Stimulated activated CD4-positive, alpha-beta T cell treated with anti-CD3 and anti-CD28 coated beads, Interleukin-15, amount 100 ng/mL, for 24 hours (primary cell): ENCODE data around the gene C10orf67.
"Not testable (repeated sequence)": the region's sequence is repeated elsewhere in the genome, so short reads cannot be mapped to it uniquely, and the experiment has no call there.

Experiments
- DNase-seq: peaks from one replicate; pipeline ENCODE4 v3.0.0-alpha.2; 2020

C10orf67 gene

DNA sequence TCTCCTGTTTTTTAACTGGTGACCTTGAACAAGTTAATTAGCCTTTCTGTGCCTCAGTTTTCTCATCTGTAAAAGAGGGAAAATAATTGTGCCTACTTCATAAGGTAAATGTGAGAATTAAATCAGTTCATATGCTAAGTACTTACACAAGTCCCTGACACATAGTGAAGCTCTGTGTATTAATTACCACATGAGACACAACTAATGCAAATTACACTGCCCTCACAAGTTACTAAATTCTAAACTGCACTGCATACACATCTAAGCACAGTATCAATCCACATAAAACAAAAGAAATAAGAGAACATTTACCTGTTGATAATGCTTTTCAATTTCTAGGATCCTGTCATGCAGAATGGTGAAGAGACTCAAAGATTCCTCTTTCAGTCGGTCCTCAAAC, 22.5 kb downstream of the C10orf67 start:
- DNase-seq: no peak

DNA sequence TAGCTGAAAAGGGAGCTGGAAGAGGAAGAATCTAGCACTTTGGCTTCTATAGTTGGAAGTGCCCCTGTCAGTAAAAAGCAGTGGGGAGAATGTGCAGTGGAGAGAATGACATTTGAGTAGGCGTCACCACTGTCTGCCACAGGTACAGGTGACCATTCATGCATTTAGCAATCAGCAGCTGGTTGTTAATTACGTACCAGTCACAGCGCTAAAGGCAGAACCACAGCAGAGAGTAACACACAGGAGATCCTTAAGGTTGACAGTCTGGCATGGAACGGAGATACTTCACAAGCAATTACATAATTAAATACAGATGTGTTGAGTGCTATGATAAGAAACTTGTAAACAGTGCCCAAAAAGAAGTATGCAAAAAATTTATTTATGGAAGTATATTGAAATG, 24.8 kb downstream of the C10orf67 start:
- no peak for DNase-seq

DNA sequence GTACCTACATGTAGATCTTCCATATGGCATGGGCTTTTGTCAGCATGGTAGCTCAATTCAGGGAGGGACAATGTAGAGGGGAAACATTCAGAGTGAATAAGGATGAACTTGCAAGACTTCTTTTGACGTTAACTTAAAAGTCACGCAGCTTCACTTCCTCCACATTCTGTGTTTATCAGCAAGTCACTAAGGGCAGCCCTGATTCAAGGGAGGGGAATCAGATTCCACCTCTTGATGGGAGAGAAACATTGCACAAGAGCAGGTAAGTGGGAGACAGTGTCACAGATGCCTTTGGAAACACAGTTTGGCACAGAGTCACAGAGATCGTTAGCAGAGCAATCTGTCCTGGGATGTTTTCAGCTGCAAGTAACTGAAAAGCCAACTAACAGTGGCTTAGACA, 26.2 kb downstream of the C10orf67 start:
- no peak for DNase-seq

- no peak for DNase-seq
Observed at GRCh38 chr10:23317416-23317815, 27.2 kb downstream of the C10orf67 start.

GRCh38 chr10:23316406-23316805, 28.2 kb downstream of the C10orf67 start:
- DNase-seq: no peak

GRCh38 chr10:23315966-23316365, 28.6 kb downstream of the C10orf67 start:
- no peak for DNase-seq

DNA sequence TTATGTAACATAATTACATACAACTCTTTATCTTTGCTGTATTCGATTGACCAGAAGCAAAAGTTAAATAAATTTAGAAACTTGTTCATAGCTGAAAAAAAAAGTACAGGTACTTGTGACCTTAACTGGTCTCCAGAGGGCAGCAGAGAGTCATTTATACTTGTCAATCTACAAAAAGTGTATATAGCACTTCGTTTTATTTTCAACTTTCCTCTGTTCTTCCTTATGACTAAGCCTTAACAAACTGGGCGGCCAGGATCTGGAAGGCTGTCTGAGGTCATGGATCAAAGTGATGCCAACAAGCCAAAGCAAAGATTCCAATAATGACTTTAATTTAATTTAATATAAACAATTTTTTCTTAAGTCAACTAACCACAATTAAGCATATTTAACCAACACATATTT, 29.8 kb downstream of the C10orf67 start:
- peak; percentile 62 for DNase-seq

DNA sequence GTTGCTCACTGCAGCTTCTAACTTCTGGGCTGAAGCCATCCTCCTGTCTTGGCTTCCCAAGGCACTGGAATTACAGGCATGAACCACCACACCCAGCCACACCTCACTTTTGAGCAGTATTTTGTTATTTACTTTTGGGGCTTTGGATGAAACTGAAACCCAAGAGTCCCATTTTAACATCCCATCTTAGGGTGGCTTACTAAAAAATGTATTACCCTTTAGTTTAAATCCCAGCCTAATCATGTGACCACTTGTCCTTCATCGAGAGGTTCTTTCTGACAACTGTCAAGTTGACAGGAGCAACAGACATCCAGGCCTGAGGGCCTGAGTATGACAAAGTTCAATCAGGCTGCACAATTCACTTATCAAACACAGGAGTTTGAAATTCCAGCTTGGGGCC, 33.6 kb downstream of the C10orf67 start:
- DNase-seq: no peak

- DNase-seq: no peak
Observed at GRCh38 chr10:23310404-23310803, 34.2 kb downstream of the C10orf67 start.

DNA sequence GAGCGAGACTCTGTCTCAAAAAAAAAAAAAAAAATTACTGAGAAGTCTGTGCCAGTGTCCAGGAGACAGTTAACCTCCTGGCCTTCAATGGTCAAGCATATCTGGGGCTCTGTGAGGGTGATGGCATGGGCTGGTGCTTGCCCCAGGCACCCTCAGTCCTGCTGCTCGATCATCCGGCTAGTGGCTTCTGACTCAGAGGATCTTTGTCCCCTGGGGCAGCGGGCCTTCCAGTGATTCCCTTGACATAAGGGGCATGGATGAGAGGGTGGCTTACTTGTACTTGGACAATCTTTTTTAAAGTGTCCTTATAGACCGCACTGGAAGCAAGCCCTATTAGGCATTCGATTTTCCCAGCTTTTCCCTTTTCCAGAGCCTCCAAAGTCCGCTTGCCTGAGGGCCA, 44.6 kb downstream of the C10orf67 start:
- not testable (repeated sequence) for DNase-seq

DNA sequence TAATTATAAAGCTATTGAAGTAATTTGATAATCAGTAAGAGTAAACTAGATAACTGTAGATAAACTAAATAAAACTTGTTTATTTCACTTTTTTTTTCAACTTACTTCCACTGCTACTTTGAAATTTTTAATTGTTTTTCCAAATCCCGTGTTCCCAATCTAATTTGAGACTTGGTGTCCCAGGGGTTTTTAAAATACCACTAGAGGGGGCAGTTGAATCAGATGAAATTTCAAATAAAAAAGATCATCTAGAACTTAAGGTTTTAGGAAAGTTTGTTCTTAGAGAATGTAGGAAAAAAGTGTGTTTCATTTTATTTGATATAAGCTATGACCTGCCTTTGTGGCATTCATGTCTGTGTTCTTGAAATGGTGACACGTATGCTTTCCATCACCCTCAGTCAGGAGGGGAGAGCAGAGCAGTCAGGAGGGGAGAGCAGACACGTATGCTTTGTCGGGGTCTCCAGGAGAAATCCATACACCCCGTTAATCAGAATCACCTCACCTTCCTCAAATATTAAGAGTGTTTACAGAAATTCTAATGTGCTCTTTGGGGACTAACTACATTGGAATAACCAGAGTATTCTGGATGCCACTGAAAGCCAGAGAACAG, 49.9 kb downstream of the C10orf67 start:
- no peak for DNase-seq

DNA sequence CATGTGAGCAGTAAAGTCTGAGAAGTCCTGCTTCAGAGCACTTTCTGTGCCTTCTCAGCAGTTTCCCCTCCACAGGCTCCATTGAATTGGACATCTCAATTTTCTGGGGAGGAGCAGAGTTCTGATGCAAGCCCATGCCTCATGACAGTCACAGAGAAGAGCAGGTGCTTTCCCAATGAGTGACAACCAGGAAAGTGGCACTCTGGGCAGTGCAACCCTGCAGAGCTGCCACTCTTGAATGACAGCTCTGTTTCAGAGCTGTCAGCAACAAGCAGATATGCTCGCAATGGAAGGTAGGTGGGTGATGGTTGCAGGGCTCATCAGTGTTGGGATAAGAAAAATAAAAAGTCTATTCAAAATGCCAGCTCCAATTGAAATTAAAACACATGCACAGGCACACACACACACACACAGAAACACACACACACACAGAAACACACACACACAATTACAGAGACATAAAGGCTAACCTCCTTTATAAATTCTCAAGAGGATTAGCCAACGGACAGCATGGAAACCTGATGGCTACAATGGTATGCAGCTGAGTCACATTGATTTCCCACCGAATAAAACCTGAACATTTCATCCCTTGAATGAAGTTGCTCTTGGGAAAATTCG, 50.5 kb downstream of the C10orf67 start:
- DNase-seq: no peak

DNA sequence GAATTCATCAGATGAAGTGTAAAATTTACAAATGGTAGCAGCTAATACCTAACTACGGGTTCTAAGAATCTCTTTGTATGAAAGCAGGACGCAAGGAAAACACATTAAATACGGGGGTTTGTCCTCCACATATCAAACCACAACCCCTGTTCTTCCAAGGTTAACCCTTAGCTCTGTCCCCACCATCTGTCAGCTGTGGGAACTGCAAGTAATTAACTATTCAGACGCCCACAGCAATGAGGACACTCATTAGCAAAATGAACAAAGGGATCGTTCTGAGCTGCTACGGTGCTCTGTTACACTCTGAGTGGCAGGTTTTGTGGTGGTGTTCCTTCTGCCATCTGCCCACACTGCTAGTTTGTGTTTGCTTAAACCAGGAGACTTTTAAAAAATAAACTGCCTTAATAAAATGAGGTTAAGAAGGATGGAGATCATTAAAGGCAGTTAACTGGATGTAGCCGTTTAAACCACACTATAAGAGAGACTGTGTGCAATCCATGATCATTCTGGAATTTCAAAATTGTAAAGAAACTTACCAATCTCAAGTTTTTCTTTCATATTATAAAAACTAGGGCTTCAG, 51.4 kb downstream of the C10orf67 start:
- DNase-seq: peak; percentile 63

GRCh38 chr10:23291551-23292334, 52.9 kb downstream of the C10orf67 start:
- DNase-seq: no peak

DNA sequence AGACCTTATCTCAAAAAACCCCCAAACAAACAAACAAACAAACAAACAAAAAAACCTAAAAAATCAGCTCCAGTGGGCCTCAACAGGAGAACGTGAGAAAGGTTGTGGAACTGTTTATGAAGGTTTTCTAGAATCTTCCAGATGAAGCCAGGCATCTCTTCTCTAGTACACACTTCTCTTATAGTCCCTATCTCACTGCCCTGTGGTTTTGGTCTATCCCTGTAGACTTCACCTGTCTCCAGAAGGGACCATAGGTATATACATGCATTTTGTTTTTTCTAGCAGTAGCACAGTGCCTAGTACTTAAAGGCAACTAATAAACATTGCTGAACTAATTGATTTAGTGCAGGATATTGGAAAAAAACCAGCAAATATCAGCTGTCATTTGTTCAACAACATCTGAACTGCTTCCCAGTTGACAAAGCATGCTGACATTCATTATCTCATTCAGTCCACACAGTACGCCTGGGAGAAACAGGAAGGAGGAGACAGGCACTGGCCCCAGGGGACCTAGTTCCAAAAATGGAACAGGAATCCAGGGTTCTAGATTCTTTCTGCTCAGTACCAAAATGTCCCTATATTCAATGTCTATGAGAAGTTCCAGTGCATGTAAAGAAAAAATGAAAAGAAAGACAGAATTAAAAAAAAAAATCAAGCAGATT, 59.8 kb downstream of the C10orf67 start:
- no peak for DNase-seq

GRCh38 chr10:23284155-23284554, 60.4 kb downstream of the C10orf67 start:
- DNase-seq: no peak

DNA sequence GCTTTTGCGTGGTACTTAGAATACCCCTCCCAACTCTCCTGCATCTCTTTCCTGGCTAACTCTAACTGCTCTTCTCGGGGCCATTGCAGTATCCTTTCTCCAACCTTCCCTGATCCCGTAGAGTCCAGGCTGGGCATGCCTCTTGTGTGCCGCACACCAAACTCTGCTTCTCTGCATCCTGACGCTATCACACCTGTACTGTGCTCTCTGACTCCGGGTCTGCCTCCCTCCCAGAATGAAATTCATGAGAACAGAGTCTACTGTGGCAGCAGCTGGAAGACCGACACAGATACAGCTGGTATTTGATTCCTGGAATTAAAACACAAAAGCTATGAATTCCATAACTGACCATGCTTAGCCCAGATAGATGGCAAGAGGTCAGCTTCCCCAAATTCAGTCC, 60.9 kb downstream of the C10orf67 start:
- DNase-seq: no peak

- DNase-seq: no peak
Observed at GRCh38 chr10:23281044-23281433, 63.6 kb downstream of the C10orf67 start.

DNA sequence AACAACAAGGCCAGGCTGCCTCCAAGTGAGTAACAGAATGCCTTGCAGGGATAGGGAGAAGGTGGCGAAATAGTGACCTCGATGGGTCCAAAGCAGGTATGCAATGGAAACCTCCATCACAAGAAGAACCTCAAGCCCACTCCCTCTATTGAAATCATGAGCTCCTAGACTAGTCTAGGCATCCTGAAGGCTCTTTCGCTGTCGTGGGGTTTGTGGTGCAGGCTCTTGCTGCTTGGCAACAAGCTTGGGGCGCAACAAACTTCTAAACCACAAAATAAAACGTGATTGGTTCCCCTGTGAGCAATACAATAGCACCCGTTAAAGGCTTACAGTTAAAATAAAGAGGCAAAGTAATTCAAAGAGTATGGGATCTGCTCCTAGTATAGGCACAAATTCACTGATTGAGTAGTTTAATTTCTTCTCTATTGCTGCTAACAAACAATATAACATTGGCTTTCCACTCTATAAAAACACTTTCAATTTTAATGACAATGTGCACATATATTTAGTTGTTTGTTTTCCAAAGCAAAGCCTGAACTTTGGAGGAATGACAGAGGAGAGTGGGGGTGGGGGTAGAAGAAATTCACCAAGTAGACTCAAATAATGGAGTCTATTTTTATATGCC, 64.1 kb downstream of the C10orf67 start:
- no peak for DNase-seq

DNA sequence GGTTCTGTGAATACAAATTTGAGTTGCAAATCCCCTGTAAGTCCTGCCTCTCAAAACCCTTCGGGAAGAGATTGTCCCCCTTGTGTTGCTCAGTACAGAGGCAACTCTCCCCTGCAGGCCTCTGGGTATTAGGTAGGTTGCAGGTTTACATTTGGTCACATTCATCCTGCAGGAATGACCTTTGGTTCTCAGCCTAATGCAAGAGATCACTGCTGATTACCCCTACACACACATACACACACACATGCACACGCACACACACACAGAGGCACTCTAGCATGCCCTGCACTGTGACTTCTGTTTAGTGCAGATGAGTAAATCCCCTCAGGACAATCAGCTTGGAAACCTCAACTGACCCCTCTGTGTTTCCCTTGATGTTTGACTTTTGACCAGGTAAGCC, 69.2 kb downstream of the C10orf67 start:
- DNase-seq: no peak

GRCh38 chr10:23274179-23274578, 70.4 kb downstream of the C10orf67 start:
- DNase-seq: not testable (repeated sequence)

- DNase-seq: no peak
Observed at GRCh38 chr10:23270531-23270930, 74.1 kb downstream of the C10orf67 start.
